ENCODE measurements around the gene MALRD1.

GRCh38 chr10:19194866-19195265 is 146.3 kb downstream of the MALRD1 start:
- no peak for TF ChIP-seq ATF2 (CRISPR knock-in tag; IDR thresholded peaks at IDR 0.05; ENCODE audit: borderline replicate concordance, low read depth)
- TF ChIP-seq CREB1 (CRISPR knock-in tag; IDR thresholded peaks at IDR 0.05) = no peak
- no peak for TF ChIP-seq SP1 (CRISPR knock-in tag; conservative IDR thresholded peaks at IDR 0.05)
- TF ChIP-seq E2F1 (CRISPR knock-in tag; IDR thresholded peaks at IDR 0.05) = no peak
- TF ChIP-seq CBFB (CRISPR knock-in tag; IDR thresholded peaks at IDR 0.05; ENCODE audit: low read depth) = no peak
- TF ChIP-seq CTCF (IDR thresholded peaks at IDR 0.05) = no peak
- no peak for TF ChIP-seq CREM (CRISPR knock-in tag; IDR thresholded peaks at IDR 0.05)
